Right forelimb (tissue), 1 donor: Measurements from ENCODE around the gene CFAP46.
"Not testable (repeated sequence)": the region's sequence is repeated elsewhere in the genome, so short reads cannot be mapped to it uniquely, and the experiment has no call there.

Source experiments
- DNase-seq: peaks from one replicate; pipeline ENCODE4 v3.0.0-alpha.2; 2018

The CFAP46 gene

GRCh38 chr10:132926777-132927650 is 15.4 kb downstream of the CFAP46 start:
- DNase-seq = no peak

- no peak for DNase-seq
These were observed 16.3 kb downstream of the CFAP46 start for GRCh38 chr10:132926070-132926469.

GRCh38 chr10:132925614-132926013 is 16.8 kb downstream of the CFAP46 start:
- no peak for DNase-seq

GRCh38 chr10:132925071-132925561 is 17.3 kb downstream of the CFAP46 start:
- no peak for DNase-seq

GRCh38 chr10:132924046-132924952 is 18.1 kb downstream of the CFAP46 start:
- no peak for DNase-seq

GRCh38 chr10:132923384-132923783 is 19.0 kb downstream of the CFAP46 start:
- DNase-seq = not testable (repeated sequence)

- DNase-seq = no peak
These were observed 19.5 kb downstream of the CFAP46 start for GRCh38 chr10:132922872-132923271.

GRCh38 chr10:132921818-132922807 is 20.3 kb downstream of the CFAP46 start:
- no peak for DNase-seq

GRCh38 chr10:132921086-132921485 is 21.3 kb downstream of the CFAP46 start:
- DNase-seq = no peak

GRCh38 chr10:132920101-132920925 is 22.1 kb downstream of the CFAP46 start:
- DNase-seq = no peak

GRCh38 chr10:132919374-132920100 is 22.8 kb downstream of the CFAP46 start:
- DNase-seq = no peak

GRCh38 chr10:132918617-132919373 is 23.6 kb downstream of the CFAP46 start:
- DNase-seq = no peak

- DNase-seq = no peak
These were observed 24.1 kb downstream of the CFAP46 start for GRCh38 chr10:132918264-132918616.

- DNase-seq = no peak
These were observed 25.3 kb downstream of the CFAP46 start for GRCh38 chr10:132916956-132917666.

GRCh38 chr10:132916421-132916841 is 25.9 kb downstream of the CFAP46 start:
- DNase-seq = no peak

- DNase-seq = no peak
These were observed 27.0 kb downstream of the CFAP46 start for GRCh38 chr10:132915411-132915810.

GRCh38 chr10:132914732-132915131 is 27.6 kb downstream of the CFAP46 start:
- no peak for DNase-seq

GRCh38 chr10:132913559-132914115 is 28.7 kb downstream of the CFAP46 start:
- no peak for DNase-seq
